KMS-11 (cell line): ENCODE results near the gene SPOCD1.

Source experiments
- H2AFZ ChIP-seq: fragments of 200-600 bp; sonication (generic); 2 replicates; pipeline ENCODE4 v1.6.1; 2016; ENCODE audit warnings: antibody characterized with exemption, mixed run types, low read depth
- H3K27ac ChIP-seq: fragments of 200-600 bp; sonication (generic); 2 replicates; pipeline ENCODE4 v1.6.1; 2016; ENCODE audit warnings: mild to moderate bottlenecking, mixed run types
- H3K27me3 ChIP-seq: fragments of 200-600 bp; sonication (generic); 2 replicates; pipeline ENCODE4 v1.6.1; 2017; ENCODE audit warnings: mild to moderate bottlenecking, low read depth, mixed run types, moderate library complexity; ENCODE audit not compliant: insufficient read depth
- H3K36me3 ChIP-seq: fragments of 200-600 bp; sonication (generic); 2 replicates; pipeline ENCODE4 v1.6.1; 2017; ENCODE audit warnings: mild to moderate bottlenecking, mixed run types; ENCODE audit not compliant: insufficient read depth
- H3K4me1 ChIP-seq: fragments of 200-600 bp; sonication (generic); 2 replicates; pipeline ENCODE4 v1.6.1; 2016; ENCODE audit warnings: mild to moderate bottlenecking, low read depth, mixed run types; ENCODE audit not compliant: poor library complexity, severe bottlenecking
- H3K4me2 ChIP-seq: fragments of 200-600 bp; sonication (generic); 2 replicates; pipeline ENCODE4 v1.7.0; 2016; ENCODE audit warnings: mild to moderate bottlenecking, mixed run types
- H3K4me3 ChIP-seq: fragments of 200-600 bp; sonication (generic); IDR thresholded peaks from 2 replicates; pipeline ENCODE4 v1.6.1; 2017; ENCODE audit warnings: low read depth, low read length, mixed read lengths; ENCODE audit not compliant: insufficient read depth
- H3K79me2 ChIP-seq: fragments of 200-600 bp; sonication (generic); 2 replicates; pipeline ENCODE4 v1.6.1; 2016; ENCODE audit warnings: low read depth, mixed run types; ENCODE audit not compliant: insufficient read depth
- H3K9ac ChIP-seq: fragments of 200-600 bp; sonication (generic); 2 replicates; pipeline ENCODE4 v1.6.1; 2016; ENCODE audit warnings: mild to moderate bottlenecking, mixed run types
- H4K20me1 ChIP-seq: fragments of 200-600 bp; sonication (generic); 2 replicates; pipeline ENCODE4 v1.6.1; 2016; ENCODE audit warnings: mild to moderate bottlenecking, mixed run types; ENCODE audit not compliant: insufficient read depth
- TF ChIP-seq, protein P1 (sequence below): fragments of 200-600 bp; sonication (generic); conservative IDR thresholded peaks from 2 replicates; pipeline ENCODE4 v1.6.1; 2017; ENCODE audit warnings: low read depth, mild to moderate bottlenecking, antibody characterized with exemption, low read length, moderate library complexity, mixed read lengths

The SPOCD1 gene

DNA sequence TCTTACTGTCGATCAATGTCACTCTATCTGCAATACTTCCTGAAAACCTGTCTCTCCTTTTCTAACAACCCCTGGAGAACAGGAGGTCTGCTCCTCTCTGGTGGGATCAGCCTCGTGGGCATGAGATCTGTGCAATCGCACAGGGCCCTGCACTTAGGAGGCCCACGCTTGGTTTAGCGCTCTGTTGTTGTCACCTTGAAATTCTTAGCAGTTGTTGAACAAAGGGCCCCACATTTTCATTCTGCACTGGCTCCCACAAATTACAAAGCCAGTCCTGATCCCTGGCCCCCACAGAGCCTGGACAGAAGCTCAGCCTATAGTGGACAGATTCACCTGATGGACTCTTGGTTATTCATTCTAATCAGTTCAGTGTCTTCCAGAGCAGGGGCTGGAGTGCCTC lies 18.6 kb downstream of the SPOCD1 start:
- H3K36me3 ChIP-seq = no peaks in the 10 kb centered on the region
- TF ChIP-seq, protein P1, sequence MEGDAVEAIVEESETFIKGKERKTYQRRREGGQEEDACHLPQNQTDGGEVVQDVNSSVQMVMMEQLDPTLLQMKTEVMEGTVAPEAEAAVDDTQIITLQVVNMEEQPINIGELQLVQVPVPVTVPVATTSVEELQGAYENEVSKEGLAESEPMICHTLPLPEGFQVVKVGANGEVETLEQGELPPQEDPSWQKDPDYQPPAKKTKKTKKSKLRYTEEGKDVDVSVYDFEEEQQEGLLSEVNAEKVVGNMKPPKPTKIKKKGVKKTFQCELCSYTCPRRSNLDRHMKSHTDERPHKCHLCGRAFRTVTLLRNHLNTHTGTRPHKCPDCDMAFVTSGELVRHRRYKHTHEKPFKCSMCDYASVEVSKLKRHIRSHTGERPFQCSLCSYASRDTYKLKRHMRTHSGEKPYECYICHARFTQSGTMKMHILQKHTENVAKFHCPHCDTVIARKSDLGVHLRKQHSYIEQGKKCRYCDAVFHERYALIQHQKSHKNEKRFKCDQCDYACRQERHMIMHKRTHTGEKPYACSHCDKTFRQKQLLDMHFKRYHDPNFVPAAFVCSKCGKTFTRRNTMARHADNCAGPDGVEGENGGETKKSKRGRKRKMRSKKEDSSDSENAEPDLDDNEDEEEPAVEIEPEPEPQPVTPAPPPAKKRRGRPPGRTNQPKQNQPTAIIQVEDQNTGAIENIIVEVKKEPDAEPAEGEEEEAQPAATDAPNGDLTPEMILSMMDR = no peak
- H3K27me3 ChIP-seq = peaks cover 27% of the 10 kb centered on the region
- H3K9ac ChIP-seq = no peak overlapping the region
- H2AFZ ChIP-seq = no peak overlapping the region
- no peaks in the 10 kb centered on the region for H4K20me1 ChIP-seq
- no peak overlapping the region for H3K4me3 ChIP-seq
- H3K79me2 ChIP-seq = no peaks in the 10 kb centered on the region
- H3K27ac ChIP-seq = no peak overlapping the region
- no peaks in the 10 kb centered on the region for H3K4me1 ChIP-seq
- no peak overlapping the region for H3K4me2 ChIP-seq

DNA sequence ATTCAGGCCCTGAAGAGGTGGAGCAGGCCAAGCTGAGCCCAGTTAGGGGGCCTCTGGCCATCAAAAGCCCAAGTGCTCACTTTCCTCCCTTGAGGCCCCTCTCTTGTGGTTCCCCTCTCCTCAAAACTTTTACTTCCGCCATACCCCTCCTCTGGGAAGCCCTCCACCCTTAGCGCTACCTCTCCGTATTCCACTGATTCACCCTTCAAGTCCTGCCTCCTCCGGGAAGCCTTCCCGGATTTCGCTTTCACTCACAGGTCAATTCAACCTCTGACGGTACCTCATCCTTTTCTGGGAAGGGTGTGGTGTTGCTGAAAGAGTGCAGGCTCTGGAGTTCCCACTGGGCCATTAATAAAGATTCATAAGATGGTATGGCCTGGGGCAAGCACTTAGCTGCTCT lies 19.1 kb downstream of the SPOCD1 start:
- H3K4me2 ChIP-seq = no peak overlapping the region

DNA sequence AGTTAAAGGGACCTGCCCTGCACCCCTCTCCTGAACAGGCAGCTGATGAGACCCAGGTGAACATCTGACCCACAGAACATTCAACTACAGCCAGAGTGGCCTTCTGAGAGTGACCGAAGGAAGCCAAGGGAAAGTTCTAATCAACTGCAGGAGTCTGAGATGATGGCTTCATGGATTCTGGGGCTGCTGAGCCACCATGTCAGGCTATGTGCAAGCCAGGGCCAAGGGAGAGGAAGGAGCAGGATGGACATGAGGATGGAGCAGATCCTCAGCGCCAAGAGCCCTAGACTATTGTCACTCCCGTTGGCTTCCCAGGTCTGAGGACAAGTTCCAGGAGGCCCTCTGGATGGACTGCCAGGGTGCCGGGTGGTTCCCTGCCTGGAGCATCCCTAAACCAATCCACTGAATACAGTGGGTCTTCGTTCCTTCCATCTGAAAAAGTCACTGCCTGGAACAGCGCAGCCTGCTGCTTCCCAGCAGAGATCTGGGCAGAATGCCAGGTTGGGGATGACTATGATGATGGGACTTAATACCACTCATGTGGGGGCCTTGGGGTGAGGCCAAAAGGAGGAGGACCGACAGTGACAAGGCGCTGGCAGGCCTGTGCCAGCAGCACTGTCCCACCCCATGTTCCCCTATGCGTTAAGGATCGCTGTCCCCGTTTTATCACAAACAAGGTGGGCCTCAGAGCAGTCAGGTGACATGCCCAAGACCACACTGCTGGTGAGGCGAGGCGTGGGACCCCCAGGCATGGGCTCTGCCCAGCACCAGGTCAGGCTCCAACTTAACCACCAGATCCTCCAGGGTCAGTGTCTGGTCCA lies 19.8 kb downstream of the SPOCD1 start:
- no peak overlapping the region for H3K27ac ChIP-seq
- H3K4me3 ChIP-seq = no peak overlapping the region
- no peaks in the 10 kb centered on the region for H3K79me2 ChIP-seq
- H4K20me1 ChIP-seq = no peaks in the 10 kb centered on the region
- H3K4me1 ChIP-seq = no peaks in the 10 kb centered on the region
- no peak overlapping the region for H3K4me2 ChIP-seq
- no peak overlapping the region for H3K9ac ChIP-seq
- TF ChIP-seq, protein P1 = no peak
- H2AFZ ChIP-seq = no peak overlapping the region
- H3K27me3 ChIP-seq = peaks cover 27% of the 10 kb centered on the region
- no peaks in the 10 kb centered on the region for H3K36me3 ChIP-seq

More for the DNA sequence above, 19.1 kb downstream of the SPOCD1 start:
- peaks cover 27% of the 10 kb centered on the region for H3K27me3 ChIP-seq
- H2AFZ ChIP-seq = no peak overlapping the region
- TF ChIP-seq, protein P1 = no peak
- H3K79me2 ChIP-seq = no peaks in the 10 kb centered on the region
- H3K4me1 ChIP-seq = no peaks in the 10 kb centered on the region
- H4K20me1 ChIP-seq = no peaks in the 10 kb centered on the region
- H3K36me3 ChIP-seq = no peaks in the 10 kb centered on the region
- no peak overlapping the region for H3K9ac ChIP-seq
- no peak overlapping the region for H3K27ac ChIP-seq
- H3K4me3 ChIP-seq = no peak overlapping the region

DNA sequence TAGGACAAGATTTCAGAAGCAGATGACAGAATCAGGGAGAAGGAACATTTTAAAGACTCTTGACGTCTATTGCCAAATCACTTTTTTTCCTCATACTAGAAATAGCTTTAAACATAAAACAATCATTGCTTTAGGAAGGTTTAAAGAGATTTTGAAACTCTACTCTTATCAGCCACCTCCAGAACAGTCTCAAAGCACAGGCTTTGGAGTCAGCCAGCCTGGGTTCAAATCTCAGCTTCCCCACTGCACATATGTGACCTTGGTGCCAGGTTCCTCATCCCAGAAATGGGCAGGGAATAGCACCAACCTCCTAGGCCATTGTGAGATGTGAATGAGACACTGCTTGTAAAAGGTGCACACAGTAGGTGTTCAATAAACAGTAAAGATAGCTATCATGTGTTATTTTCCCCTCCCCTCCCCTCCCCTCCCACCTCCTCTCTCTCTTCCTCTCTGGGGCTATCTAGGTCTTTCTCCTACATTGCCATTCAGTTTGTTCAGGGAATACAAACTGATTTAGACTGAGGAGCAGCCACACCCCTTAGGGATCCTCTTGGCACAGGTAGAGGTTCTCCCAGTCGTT lies 20.6 kb downstream of the SPOCD1 start:
- H2AFZ ChIP-seq = no peak overlapping the region
- H3K36me3 ChIP-seq = no peaks in the 10 kb centered on the region
- H3K27ac ChIP-seq = no peak overlapping the region
- H3K4me1 ChIP-seq = no peaks in the 10 kb centered on the region
- no peak overlapping the region for H3K4me2 ChIP-seq
- H3K9ac ChIP-seq = no peak overlapping the region
- no peaks in the 10 kb centered on the region for H4K20me1 ChIP-seq
- H3K79me2 ChIP-seq = no peaks in the 10 kb centered on the region
- H3K27me3 ChIP-seq = peaks cover 27% of the 10 kb centered on the region
- H3K4me3 ChIP-seq = no peak overlapping the region
- TF ChIP-seq, protein P1 = no peak
